HG03354 (cell line): ENCODE data around the gene POLR2E.

Experiments
- ATAC-seq: cut with Tn5 transposase; IDR thresholded peaks from one replicate; pipeline ENCODE4 v1.9.1; 2021; ENCODE audit warnings: mild to moderate bottlenecking; ENCODE audit not compliant: unreplicated experiment, poor library complexity, severe bottlenecking

Gene POLR2E

DNA sequence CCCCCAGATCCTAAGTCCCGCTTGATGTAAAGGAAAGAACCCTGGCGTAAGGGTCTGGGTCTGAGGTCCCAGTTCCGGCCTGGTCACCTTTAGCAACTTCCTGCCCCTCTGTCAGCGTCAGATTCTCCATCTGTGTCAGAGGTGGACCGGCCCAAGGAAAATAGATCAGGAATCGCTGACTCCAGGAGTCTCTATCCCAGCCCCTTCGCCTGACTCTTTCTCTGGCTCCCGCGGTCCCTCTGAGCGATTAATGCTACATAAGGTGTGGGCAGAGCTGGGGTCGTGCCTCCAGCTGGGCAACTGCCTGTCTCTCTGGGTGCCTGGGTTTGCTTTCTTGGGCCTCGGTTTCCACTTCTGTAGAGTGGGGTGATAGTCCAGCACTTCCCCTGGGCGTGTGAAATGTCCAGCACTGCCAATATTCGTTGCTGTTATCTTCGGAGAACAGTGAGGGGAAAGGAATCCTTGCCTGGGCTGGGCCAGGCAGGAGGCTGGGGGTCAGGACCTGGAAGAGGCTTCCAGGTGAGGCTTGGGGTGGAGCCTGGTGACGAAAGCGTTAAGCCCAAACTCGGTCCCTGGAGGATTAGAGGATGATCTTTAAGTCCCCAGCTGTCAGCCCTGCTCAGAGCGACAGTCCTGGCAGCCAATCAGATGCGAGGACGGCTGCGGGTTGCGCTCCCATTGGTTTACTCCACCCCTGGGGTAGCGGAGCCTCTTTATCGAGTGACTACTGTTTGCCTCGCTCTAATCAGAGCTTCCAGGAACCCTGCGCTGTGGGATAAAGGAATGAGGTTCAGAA lies 54.5 kb downstream of the POLR2E start:
- peak; percentile 47 for ATAC-seq

DNA sequence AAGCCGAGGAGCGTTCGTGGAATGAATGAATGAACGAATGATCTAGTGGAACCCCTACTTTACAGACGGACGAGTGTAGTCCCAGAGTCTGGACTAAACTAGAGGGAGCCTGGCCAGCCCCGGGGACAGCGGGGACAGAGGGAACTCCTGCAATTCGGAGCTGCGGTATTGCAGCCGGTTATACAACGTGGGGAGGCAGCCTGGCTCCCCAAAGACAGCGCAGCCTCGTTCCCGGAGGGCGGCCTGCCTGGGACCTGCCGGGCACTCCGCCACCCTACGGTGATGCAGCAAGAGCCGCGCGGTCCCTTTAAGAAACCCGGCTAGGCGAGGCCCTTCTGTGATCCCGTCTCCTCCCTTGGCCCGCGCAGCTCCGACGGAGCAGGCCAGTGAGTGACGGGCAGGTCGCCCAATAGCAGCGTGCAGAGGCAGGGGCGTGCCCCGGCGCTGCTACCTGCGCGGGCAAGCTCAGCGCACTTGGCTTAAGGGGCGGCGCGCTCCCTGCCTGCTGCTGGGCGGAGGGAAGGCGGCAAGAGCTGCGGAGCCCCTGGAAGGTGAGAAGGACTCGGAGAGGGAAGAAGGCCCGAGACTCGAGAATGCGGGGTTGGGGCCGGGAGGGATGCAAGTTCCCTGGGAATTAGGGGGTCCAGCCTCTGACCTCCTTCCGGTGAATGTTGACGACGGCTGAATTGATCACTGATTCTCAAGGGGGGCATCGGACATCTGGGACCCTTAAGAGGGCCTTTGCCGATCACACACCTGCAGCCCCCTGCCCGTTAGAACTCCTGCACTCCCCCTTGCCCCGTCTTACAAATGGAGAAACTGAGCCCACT lies 55.3 kb downstream of the POLR2E start, which contains the start of gene ABCA7:
Gene ABCA7, plus strand, starts transcription at position 462 of the 830 bp plus-strand sequence. CDS start 1,255 bp downstream, outside the sequence.
- peak; percentile 74 for ATAC-seq

DNA sequence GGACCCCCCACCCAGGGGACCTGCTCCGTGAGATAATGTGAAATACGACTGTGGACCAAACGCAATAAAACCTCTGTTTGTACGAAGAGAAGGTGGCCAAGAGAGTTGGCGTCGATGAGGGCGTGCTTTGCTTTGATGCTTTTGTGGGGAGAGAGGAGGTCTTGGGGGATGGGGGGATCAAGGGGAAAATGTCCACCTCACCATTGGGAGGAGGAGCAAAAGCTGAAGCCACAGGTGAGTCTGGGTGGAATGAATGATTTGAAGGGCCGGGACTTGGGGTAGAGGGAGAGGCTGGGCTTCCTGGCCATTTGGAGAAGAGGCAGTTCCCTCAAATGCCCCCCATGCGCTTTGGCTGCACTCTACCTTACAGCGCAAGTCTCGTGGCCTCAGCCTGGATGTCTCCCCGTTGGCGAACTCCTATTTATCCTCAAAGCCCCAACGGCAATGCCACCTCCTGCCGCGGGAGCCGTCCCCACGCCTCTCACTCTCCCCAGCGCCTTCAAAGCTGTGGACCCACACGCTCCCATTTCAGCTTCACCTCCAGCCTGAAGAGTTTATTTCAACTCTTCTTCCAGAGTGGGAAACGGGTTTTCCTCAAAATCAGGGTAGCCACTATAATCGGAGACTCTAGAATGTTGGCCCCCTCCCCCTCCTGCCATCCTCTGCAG lies 56.1 kb downstream of the POLR2E start:
- no peak for ATAC-seq

DNA sequence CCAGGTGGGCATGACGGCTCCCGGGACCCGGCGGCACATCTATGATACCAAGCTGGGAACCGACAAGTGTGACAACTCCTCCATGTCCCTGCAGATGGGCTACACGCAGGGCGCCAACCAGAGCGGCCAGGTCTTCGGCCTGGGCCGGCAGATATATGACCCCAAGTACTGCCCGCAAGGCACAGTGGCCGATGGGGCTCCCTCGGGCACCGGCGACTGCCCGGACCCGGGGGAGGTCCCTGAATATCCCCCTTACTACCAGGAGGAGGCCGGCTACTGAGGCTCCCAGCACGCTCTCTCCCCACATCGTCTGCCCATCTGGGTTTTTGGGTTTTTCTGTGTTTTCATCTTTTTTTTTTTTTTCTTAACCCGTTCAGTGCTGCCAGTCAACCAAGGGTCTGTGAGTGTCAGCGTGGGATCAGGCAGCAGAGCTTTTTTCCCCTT lies 57.5 kb downstream of the POLR2E start:
- ATAC-seq = no peak
